Nephron (organoid): ENCODE results near the gene PLXND1.

Experiments
- H3K27ac Mint-ChIP-seq, 3 experiments: 2 replicates each; pipeline ENCODE4 v1.8.0; 2020; ENCODE audit warnings: mixed read lengths in 3 of 3, mild to moderate bottlenecking in 2 of 3, moderate library complexity in 1 of 3
- H3K27me3 Mint-ChIP-seq: 2 replicates; pipeline ENCODE4 v1.8.0; 2021; ENCODE audit warnings: low read depth, mild to moderate bottlenecking, moderate library complexity, mixed read lengths
- H3K36me3 Mint-ChIP-seq: 2 replicates; pipeline ENCODE4 v1.8.0; 2020; ENCODE audit warnings: low read depth, mixed read lengths
- H3K4me1 Mint-ChIP-seq: 2 replicates; pipeline ENCODE4 v1.8.0; 2020; ENCODE audit warnings: mixed read lengths
- H3K4me3 Mint-ChIP-seq, 3 experiments: 2 replicates each; pipeline ENCODE4 v1.8.0; 2020; ENCODE audit warnings: mild to moderate bottlenecking in 3 of 3, mixed read lengths in 3 of 3, moderate library complexity in 2 of 3
- H3K9me3 Mint-ChIP-seq: 2 replicates; pipeline ENCODE4 v1.8.0; 2020; ENCODE audit warnings: mixed read lengths
- TF ChIP-seq, protein P1 (sequence below), 3 experiments: fragments of 200-600 bp; sonication (generic); IDR thresholded peaks; one replicate each; pipeline ENCODE4 v1.5.0; 2021; ENCODE audit warnings: antibody characterized with exemption in 3 of 3; ENCODE audit not compliant: unreplicated experiment in 3 of 3

The PLXND1 gene

GRCh38 chr3:129598484-129598883 is 8.0 kb downstream of the PLXND1 start:
- TF ChIP-seq, protein P1, sequence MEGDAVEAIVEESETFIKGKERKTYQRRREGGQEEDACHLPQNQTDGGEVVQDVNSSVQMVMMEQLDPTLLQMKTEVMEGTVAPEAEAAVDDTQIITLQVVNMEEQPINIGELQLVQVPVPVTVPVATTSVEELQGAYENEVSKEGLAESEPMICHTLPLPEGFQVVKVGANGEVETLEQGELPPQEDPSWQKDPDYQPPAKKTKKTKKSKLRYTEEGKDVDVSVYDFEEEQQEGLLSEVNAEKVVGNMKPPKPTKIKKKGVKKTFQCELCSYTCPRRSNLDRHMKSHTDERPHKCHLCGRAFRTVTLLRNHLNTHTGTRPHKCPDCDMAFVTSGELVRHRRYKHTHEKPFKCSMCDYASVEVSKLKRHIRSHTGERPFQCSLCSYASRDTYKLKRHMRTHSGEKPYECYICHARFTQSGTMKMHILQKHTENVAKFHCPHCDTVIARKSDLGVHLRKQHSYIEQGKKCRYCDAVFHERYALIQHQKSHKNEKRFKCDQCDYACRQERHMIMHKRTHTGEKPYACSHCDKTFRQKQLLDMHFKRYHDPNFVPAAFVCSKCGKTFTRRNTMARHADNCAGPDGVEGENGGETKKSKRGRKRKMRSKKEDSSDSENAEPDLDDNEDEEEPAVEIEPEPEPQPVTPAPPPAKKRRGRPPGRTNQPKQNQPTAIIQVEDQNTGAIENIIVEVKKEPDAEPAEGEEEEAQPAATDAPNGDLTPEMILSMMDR (IDR thresholded peaks at IDR 0.05; ENCODE audit: unreplicated experiment in 3 of 3) = no peak
- peak overlapping the region in 2 of 3 experiments; percentile 36 to 48 for H3K4me3 Mint-ChIP-seq

GRCh38 chr3:129598000-129598381 is 8.5 kb downstream of the PLXND1 start:
- no peaks in the 10 kb centered on the region for H3K9me3 Mint-ChIP-seq
- no peaks in the 10 kb centered on the region for H3K27me3 Mint-ChIP-seq
- peak overlapping the region; percentile 7 to 61 (median 48) for H3K4me3 Mint-ChIP-seq
- H3K36me3 Mint-ChIP-seq = no peaks in the 10 kb centered on the region
- H3K27ac Mint-ChIP-seq = peak overlapping the region; percentile 99
- H3K4me1 Mint-ChIP-seq = peaks cover 85% of the 10 kb centered on the region
- TF ChIP-seq, protein P1 (IDR thresholded peaks at IDR 0.05; ENCODE audit: unreplicated experiment in 3 of 3) = no peak

More at GRCh38 chr3:129598484-129598883, 8.0 kb downstream of the PLXND1 start:
- Mint-ChIP-seq H3K27me3 (no peaks in the 10 kb centered on the region), H3K27ac (peak overlapping the region; percentile 99), H3K36me3 (no peaks in the 10 kb centered on the region), H3K4me1 (peaks cover 85% of the 10 kb centered on the region), H3K9me3 (no peaks in the 10 kb centered on the region)

DNA sequence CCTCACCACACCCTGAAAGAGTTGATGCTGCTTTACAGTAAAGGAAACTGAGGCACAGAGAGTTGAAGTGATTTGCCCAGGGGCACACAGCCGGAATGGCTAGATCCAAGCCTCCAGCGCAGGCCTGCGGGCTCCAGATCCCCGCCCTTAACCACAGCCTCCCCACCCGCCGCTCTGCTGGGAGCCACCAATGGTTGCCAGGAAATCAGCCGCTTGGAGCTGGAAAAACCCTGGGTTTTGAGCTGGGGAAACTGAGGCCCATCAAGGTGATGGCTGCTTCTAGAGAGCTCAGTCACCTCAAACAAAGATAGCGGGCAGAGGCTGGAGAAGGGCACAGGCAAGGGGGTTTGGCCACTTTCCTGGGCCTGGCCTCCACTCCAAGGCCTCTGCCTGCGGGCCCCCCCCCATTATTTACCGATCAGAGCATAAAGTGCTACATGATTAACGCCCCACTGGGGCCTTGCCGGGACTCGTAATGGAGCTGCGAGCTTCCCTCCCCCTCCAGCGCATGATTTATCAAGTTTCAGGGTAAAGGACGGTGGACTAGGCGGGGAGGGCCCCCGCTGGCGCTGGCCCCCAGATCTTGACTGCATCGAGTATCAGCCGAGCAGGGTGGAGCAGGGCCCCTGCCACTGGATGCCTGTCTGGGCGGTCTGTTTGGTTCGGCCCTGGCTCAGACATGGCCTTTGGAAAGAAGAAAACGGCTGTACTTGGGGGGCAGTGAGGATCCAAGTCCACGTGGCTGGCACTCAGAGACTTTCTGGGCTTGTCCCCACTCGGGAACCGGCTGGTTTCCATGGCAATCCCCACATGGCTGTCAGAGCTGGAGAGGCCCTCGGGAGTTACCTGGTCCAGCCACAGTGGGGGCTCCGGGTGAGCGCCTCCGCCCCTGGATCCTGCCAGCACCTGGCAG is 9.1 kb downstream of the PLXND1 start:
- H3K36me3 Mint-ChIP-seq = no peaks in the 10 kb centered on the region
- H3K27me3 Mint-ChIP-seq = no peaks in the 10 kb centered on the region
- TF ChIP-seq, protein P1 (IDR thresholded peaks at IDR 0.05; ENCODE audit: unreplicated experiment in 3 of 3) = no peak
- peaks cover 84% of the 10 kb centered on the region for H3K4me1 Mint-ChIP-seq
- no peaks in the 10 kb centered on the region for H3K9me3 Mint-ChIP-seq
- H3K4me3 Mint-ChIP-seq = peak overlapping the region; percentile 47 to 65 (median 49)
- peak overlapping the region; percentile 99 for H3K27ac Mint-ChIP-seq

GRCh38 chr3:129596194-129597086 is 10.0 kb downstream of the PLXND1 start:
- Mint-ChIP-seq H3K4me3 (peak overlapping the region; percentile 60 to 68 (median 65)), H3K27me3 (no peaks in the 10 kb centered on the region), H3K27ac (peak overlapping the region; percentile 99), H3K36me3 (no peaks in the 10 kb centered on the region), H3K4me1 (peaks cover 85% of the 10 kb centered on the region), H3K9me3 (no peaks in the 10 kb centered on the region)
- TF ChIP-seq, protein P1 (IDR thresholded peaks at IDR 0.05; ENCODE audit: unreplicated experiment in 3 of 3) = no peak

DNA sequence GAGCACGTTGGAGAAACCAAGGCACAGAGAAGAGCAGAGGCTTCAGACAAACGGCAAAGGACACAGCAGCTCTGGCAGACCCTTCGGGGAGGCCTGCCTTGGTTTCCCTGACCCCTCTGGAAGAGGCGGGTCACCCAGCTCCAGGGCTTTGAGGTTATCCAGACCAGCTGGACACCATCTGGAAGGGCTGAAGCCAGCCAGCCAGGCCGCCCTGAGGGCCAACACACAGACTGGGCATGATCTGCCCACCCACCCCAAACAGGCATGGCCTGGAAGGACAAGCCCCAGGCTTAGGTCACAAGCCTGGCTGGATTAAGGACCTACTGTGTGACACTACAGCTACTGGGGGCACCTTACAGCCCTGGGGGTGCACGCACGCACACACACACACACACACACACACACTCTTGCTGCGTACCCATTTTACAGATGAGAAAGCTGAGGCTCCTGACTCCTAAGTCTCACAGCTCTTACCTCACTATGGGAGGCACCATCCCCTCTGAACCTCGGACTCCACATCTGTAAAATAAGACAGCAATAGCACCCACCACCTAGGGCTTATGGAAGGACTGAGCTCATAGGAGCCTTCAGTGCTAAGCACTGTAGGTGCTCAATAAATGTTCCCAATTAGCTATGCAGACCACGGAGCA is 10.8 kb downstream of the PLXND1 start:
- no peaks in the 10 kb centered on the region for H3K27me3 Mint-ChIP-seq
- TF ChIP-seq, protein P1 (IDR thresholded peaks at IDR 0.05; ENCODE audit: unreplicated experiment in 3 of 3) = no peak
- no peaks in the 10 kb centered on the region for H3K9me3 Mint-ChIP-seq
- H3K27ac Mint-ChIP-seq = peak overlapping the region; percentile 99
- H3K36me3 Mint-ChIP-seq = no peaks in the 10 kb centered on the region
- H3K4me1 Mint-ChIP-seq = peaks cover 86% of the 10 kb centered on the region
- H3K4me3 Mint-ChIP-seq = peak overlapping the region; percentile 60 to 68 (median 65)
